Loucy (cell line): Measurements from ENCODE around the gene ADAMTS16.

ENCODE experiments used
- EZH2phosphoT487 ChIP-seq: fragments of 200-600 bp; IDR thresholded peaks from 2 replicates; pipeline ENCODE4 v1.6.1; 2018; ENCODE audit warnings: antibody characterized with exemption, mild to moderate bottlenecking, moderate library complexity, borderline replicate concordance
- TF ChIP-seq, protein P1 (sequence below): fragments of 200-600 bp; sonication (generic); conservative IDR thresholded peaks from 2 replicates; pipeline ENCODE4 v1.5.1; 2014; ENCODE audit warnings: mild to moderate bottlenecking, antibody characterized with exemption, low read length

DNA sequence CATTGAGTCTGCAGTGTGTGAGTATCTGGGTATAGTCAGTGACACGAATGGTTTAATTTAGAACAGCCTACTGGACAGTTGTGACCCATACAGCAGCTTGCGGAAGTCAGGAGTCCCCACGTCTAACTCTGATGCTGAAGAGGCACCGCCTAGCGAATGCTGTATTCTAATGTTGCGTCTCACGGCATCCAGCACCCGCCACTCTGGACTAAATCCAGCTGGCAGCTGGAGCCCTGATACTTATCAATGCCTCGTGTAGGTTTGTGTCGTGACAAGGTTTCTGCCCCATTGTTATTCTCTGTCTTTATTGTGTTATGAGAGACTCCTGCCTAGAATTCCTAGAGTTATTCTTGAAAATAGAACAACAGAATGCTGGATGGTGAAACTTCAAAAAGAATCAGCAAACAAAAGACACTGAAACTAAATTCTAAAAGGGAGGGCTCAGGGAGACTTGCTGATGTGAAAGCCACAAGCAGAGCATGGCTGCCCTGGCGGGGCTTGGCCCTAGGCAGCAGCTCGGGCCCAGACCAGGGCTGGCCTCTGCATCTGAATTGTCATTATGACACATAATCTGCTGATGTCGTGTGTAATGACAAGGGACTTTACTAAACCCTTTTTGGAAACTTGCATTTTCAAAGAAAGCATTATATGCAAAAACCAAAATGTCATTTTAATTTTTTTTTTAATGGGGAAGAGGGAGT is 158.9 kb downstream of the ADAMTS16 start:
- no peak for TF ChIP-seq EZH2phosphoT487
- TF ChIP-seq, protein P1, sequence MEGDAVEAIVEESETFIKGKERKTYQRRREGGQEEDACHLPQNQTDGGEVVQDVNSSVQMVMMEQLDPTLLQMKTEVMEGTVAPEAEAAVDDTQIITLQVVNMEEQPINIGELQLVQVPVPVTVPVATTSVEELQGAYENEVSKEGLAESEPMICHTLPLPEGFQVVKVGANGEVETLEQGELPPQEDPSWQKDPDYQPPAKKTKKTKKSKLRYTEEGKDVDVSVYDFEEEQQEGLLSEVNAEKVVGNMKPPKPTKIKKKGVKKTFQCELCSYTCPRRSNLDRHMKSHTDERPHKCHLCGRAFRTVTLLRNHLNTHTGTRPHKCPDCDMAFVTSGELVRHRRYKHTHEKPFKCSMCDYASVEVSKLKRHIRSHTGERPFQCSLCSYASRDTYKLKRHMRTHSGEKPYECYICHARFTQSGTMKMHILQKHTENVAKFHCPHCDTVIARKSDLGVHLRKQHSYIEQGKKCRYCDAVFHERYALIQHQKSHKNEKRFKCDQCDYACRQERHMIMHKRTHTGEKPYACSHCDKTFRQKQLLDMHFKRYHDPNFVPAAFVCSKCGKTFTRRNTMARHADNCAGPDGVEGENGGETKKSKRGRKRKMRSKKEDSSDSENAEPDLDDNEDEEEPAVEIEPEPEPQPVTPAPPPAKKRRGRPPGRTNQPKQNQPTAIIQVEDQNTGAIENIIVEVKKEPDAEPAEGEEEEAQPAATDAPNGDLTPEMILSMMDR = no peak
